Loucy (cell line): Measurements from ENCODE around the gene NPSR1.

ENCODE experiments used
- H2AFZ ChIP-seq: fragments of 200-600 bp; sonication (generic); 2 replicates; pipeline ENCODE4 v1.6.0; 2016; ENCODE audit warnings: antibody characterized with exemption, mild to moderate bottlenecking, low read length, moderate library complexity
- H3F3A ChIP-seq: fragments of 200-600 bp; 2 replicates; pipeline ENCODE4 v1.6.0; 2016; ENCODE audit warnings: antibody characterized with exemption, low read depth, mild to moderate bottlenecking
- H3K27me3 ChIP-seq: fragments of 200-600 bp; sonication (generic); 2 replicates; pipeline ENCODE4 v1.6.1; 2014; ENCODE audit warnings: low read length, mild to moderate bottlenecking; ENCODE audit not compliant: insufficient read depth, poor library complexity, severe bottlenecking
- H3K36me3 ChIP-seq: fragments of 200-600 bp; sonication (generic); 2 replicates; pipeline ENCODE4 v1.6.1; 2016; ENCODE audit warnings: low read length; ENCODE audit not compliant: insufficient read depth
- H3K4me1 ChIP-seq: fragments of 200-600 bp; sonication (generic); 2 replicates; pipeline ENCODE4 v1.5.1; 2014; ENCODE audit warnings: low read length, mild to moderate bottlenecking; ENCODE audit not compliant: insufficient read depth, poor library complexity, severe bottlenecking
- H3K4me2 ChIP-seq: fragments of 200-600 bp; sonication (generic); 2 replicates; pipeline ENCODE4 v1.6.0; 2014; ENCODE audit warnings: antibody characterized with exemption, low read length, low read depth, mild to moderate bottlenecking; ENCODE audit not compliant: poor library complexity, severe bottlenecking
- H3K4me3 ChIP-seq: fragments of 200-600 bp; sonication (generic); 2 replicates; pipeline ENCODE4 v1.5.1; 2014; ENCODE audit warnings: low read length, mild to moderate bottlenecking, mixed read lengths; ENCODE audit not compliant: poor library complexity, severe bottlenecking
- H3K79me2 ChIP-seq: fragments of 200-600 bp; sonication (generic); 2 replicates; pipeline ENCODE4 v1.6.1; 2014; ENCODE audit warnings: low read length; ENCODE audit not compliant: insufficient read depth
- H3K9ac ChIP-seq: fragments of 200-600 bp; sonication (generic); 2 replicates; pipeline ENCODE4 v1.6.0; 2014; ENCODE audit warnings: mild to moderate bottlenecking, low read depth, low read length, moderate library complexity; ENCODE audit not compliant: poor library complexity, severe bottlenecking
- H3K9me2 ChIP-seq: fragments of 200-600 bp; sonication (generic); replicated peaks from 2 replicates; pipeline ENCODE4 v1.6.1; 2016; ENCODE audit warnings: low read depth, low read length, mixed read lengths
- H3K9me3 ChIP-seq: fragments of 200-600 bp; sonication (generic); 2 replicates; pipeline ENCODE4 v1.6.1; 2014; ENCODE audit warnings: mild to moderate bottlenecking, antibody characterized with exemption, low read length, low read depth; ENCODE audit not compliant: insufficient read depth
- H4K20me1 ChIP-seq: fragments of 200-600 bp; sonication (generic); 2 replicates; pipeline ENCODE4 v1.6.0; 2014; ENCODE audit warnings: antibody characterized with exemption, low read length, mild to moderate bottlenecking; ENCODE audit not compliant: insufficient read depth, poor library complexity, severe bottlenecking
- EZH2phosphoT487 ChIP-seq: fragments of 200-600 bp; IDR thresholded peaks from 2 replicates; pipeline ENCODE4 v1.6.1; 2018; ENCODE audit warnings: antibody characterized with exemption, mild to moderate bottlenecking, moderate library complexity, borderline replicate concordance
- TF ChIP-seq, protein P1 (sequence below): fragments of 200-600 bp; sonication (generic); conservative IDR thresholded peaks from 2 replicates; pipeline ENCODE4 v1.5.1; 2014; ENCODE audit warnings: mild to moderate bottlenecking, antibody characterized with exemption, low read length

Gene NPSR1

DNA sequence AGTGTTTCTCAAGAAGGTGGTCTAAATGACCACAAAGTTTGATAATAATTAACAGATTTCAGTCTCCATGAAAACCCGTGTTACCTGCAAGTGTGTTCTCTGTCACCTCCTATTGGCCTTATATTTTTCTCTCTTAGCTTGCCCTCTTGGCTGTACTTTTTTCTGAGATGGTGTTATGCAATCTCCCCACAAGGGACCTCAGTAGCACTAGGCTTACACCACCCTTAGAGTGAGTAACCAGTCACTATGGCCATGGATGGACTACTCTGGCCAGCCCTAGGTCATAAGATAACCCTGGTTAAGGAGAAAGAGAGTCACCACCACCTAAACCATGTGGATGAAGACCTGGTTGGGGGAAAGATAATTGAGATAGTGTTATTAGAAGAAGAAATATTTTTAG lies 76.8 kb downstream of the NPSR1 start:
- Histone ChIP-seq H3F3A (no peaks in the 10 kb centered on the region), H3K9ac (no peak overlapping the region), H3K36me3 (no peaks in the 10 kb centered on the region), H3K4me3 (no peak overlapping the region), H2AFZ (no peak overlapping the region), H3K27me3 (no peaks in the 10 kb centered on the region), H3K4me2 (no peak overlapping the region), H3K79me2 (no peaks in the 10 kb centered on the region), H3K4me1 (no peaks in the 10 kb centered on the region), H4K20me1 (no peaks in the 10 kb centered on the region), H3K9me2 (no peaks in the 10 kb centered on the region), H3K9me3 (no peaks in the 10 kb centered on the region)
- TF ChIP-seq, protein P1, sequence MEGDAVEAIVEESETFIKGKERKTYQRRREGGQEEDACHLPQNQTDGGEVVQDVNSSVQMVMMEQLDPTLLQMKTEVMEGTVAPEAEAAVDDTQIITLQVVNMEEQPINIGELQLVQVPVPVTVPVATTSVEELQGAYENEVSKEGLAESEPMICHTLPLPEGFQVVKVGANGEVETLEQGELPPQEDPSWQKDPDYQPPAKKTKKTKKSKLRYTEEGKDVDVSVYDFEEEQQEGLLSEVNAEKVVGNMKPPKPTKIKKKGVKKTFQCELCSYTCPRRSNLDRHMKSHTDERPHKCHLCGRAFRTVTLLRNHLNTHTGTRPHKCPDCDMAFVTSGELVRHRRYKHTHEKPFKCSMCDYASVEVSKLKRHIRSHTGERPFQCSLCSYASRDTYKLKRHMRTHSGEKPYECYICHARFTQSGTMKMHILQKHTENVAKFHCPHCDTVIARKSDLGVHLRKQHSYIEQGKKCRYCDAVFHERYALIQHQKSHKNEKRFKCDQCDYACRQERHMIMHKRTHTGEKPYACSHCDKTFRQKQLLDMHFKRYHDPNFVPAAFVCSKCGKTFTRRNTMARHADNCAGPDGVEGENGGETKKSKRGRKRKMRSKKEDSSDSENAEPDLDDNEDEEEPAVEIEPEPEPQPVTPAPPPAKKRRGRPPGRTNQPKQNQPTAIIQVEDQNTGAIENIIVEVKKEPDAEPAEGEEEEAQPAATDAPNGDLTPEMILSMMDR = peak; percentile 18; the same call in 1 of the 2 replicates
- no peak for TF ChIP-seq EZH2phosphoT487

- Histone ChIP-seq H3K36me3 (no peaks in the 10 kb centered on the region), H3K9me2 (no peaks in the 10 kb centered on the region)
- TF ChIP-seq, protein P1 = no peak
- TF ChIP-seq EZH2phosphoT487 = no peak
Observed at GRCh38 chr7:34735526-34735925, 77.5 kb downstream of the NPSR1 start.

GRCh38 chr7:34739651-34740300 lies 81.8 kb downstream of the NPSR1 start:
- H3K9me3 ChIP-seq = no peaks in the 10 kb centered on the region
- no peaks in the 10 kb centered on the region for H4K20me1 ChIP-seq
- H3K9ac ChIP-seq = no peak overlapping the region
- no peak overlapping the region for H3K4me2 ChIP-seq
- TF ChIP-seq EZH2phosphoT487 = no peak
- TF ChIP-seq, protein P1 = no peak
- H3K4me3 ChIP-seq = no peak overlapping the region
- no peaks in the 10 kb centered on the region for H3K9me2 ChIP-seq
- no peak overlapping the region for H2AFZ ChIP-seq
- no peaks in the 10 kb centered on the region for H3K27me3 ChIP-seq
- H3K36me3 ChIP-seq = no peaks in the 10 kb centered on the region
- H3F3A ChIP-seq = no peaks in the 10 kb centered on the region
- no peaks in the 10 kb centered on the region for H3K4me1 ChIP-seq
- H3K79me2 ChIP-seq = no peaks in the 10 kb centered on the region

More at GRCh38 chr7:34735526-34735925, 77.5 kb downstream of the NPSR1 start:
- H3K79me2 ChIP-seq = no peaks in the 10 kb centered on the region
- no peaks in the 10 kb centered on the region for H3K4me1 ChIP-seq
- H3K27me3 ChIP-seq = no peaks in the 10 kb centered on the region
- H3K9ac ChIP-seq = no peak overlapping the region
- no peak overlapping the region for H3K4me2 ChIP-seq
- H2AFZ ChIP-seq = no peak overlapping the region
- no peaks in the 10 kb centered on the region for H3K9me3 ChIP-seq
- no peak overlapping the region for H3K4me3 ChIP-seq
- no peaks in the 10 kb centered on the region for H3F3A ChIP-seq
- no peaks in the 10 kb centered on the region for H4K20me1 ChIP-seq
